ENCODE measurements around the gene KCTD16. TPM values are rescaled to one million over a fixed set of nuclear protein-coding genes. Genes with fewer than 3 reads are reported as not detected.

Gene KCTD16
- total RNA-seq (0.09 TPM), polyA plus RNA-seq (0.02 TPM)
- long read RNA-seq, donor 1 = 0 reads
- long read RNA-seq, donor 2 = 0 reads
- long read RNA-seq, donor 3 = 0 reads
- long read RNA-seq, donor 4 = 0 reads
- long read RNA-seq, donor 5 = 0 reads
- long read RNA-seq, donor 6 = 0 reads
- long read RNA-seq, donor 7 = 0 reads
- long read RNA-seq, donor 8 = 0 reads
- long read RNA-seq, donor 9 = 0 reads
- long read RNA-seq, donor 10 = 0 reads

GRCh38 chr5:144170276-144171024 lies at the start of gene KCTD16, which contains the start of gene YIPF5:
KCTD16 (plus strand) TSS chr5:144170873.
YIPF5 (minus strand) TSS chr5:144170659; CDS start chr5:144169955, 704 bp downstream.
- H3K4me1 ChIP-seq (ENCODE audit: control insufficient read depth in 2 of 2, insufficient read depth in 2 of 2, low read length in 2 of 2) = peaks cover 2 to 5% of the 10 kb centered on the region in 2 donors
- H3K4me3 ChIP-seq (ENCODE audit: low read length in 2 of 2) = peak within 1 kb of the TSS; percentile 73 to 84
- WGBS = under 1% methylated on average over 39 of the region's 39 CpGs
- H3K27ac ChIP-seq (ENCODE audit: low read depth in 1 of 2, low read length in 1 of 2) = peak within 1 kb of the TSS; percentile 83 to 86
- no peaks in the 10 kb centered on the region for H3K9me3 ChIP-seq (ENCODE audit: control insufficient read depth in 2 of 2, insufficient read depth in 1 of 2, low read length in 1 of 2)
- DNase-seq (ENCODE audit: low read depth in 6 of 9, low spot score in 9 of 9) = peak; percentile 92 to 99 (median 96)
- no peaks in the 10 kb centered on the region for H3K27me3 ChIP-seq (ENCODE audit: control insufficient read depth in 2 of 2, insufficient read depth in 1 of 2, low read length in 1 of 2)
- H3K36me3 ChIP-seq (ENCODE audit: control insufficient read depth in 2 of 2, insufficient read depth in 2 of 2, low read length in 1 of 2) = peaks cover 0 to 4% of the 10 kb centered on the region in 2 donors

GRCh38 chr5:144121577-144121976 lies 49.1 kb upstream of the KCTD16 start:
- 93% methylated on average over 1 of the region's 1 CpG for WGBS
- Histone ChIP-seq H3K27me3 (ENCODE audit: control insufficient read depth in 2 of 2, insufficient read depth in 1 of 2, low read length in 1 of 2) (no peaks in the 10 kb centered on the region), H3K4me3 (ENCODE audit: low read length in 2 of 2) (no peak overlapping the region), H3K4me1 (ENCODE audit: control insufficient read depth in 2 of 2, insufficient read depth in 2 of 2, low read length in 2 of 2) (no peaks in the 10 kb centered on the region), H3K27ac (ENCODE audit: low read depth in 1 of 2, low read length in 1 of 2) (no peak overlapping the region), H3K36me3 (ENCODE audit: control insufficient read depth in 2 of 2, insufficient read depth in 2 of 2, low read length in 1 of 2) (no peaks in the 10 kb centered on the region), H3K9me3 (ENCODE audit: control insufficient read depth in 2 of 2, insufficient read depth in 1 of 2, low read length in 1 of 2) (no peaks in the 10 kb centered on the region)
- no peak for DNase-seq (ENCODE audit: low read depth in 6 of 9, low spot score in 9 of 9)

GRCh38 chr5:144122081-144122480 lies 48.6 kb upstream of the KCTD16 start:
- H3K27me3 ChIP-seq (ENCODE audit: control insufficient read depth in 2 of 2, insufficient read depth in 1 of 2, low read length in 1 of 2) = no peaks in the 10 kb centered on the region
- no peak overlapping the region for H3K4me3 ChIP-seq (ENCODE audit: low read length in 2 of 2)
- H3K4me1 ChIP-seq (ENCODE audit: control insufficient read depth in 2 of 2, insufficient read depth in 2 of 2, low read length in 2 of 2) = no peaks in the 10 kb centered on the region
- no peaks in the 10 kb centered on the region for H3K9me3 ChIP-seq (ENCODE audit: control insufficient read depth in 2 of 2, insufficient read depth in 1 of 2, low read length in 1 of 2)
- H3K27ac ChIP-seq (ENCODE audit: low read depth in 1 of 2, low read length in 1 of 2) = no peak overlapping the region
- DNase-seq (ENCODE audit: low read depth in 6 of 9, low spot score in 9 of 9) = no peak
- 95% methylated on average over 2 of the region's 2 CpGs for WGBS
- no peaks in the 10 kb centered on the region for H3K36me3 ChIP-seq (ENCODE audit: control insufficient read depth in 2 of 2, insufficient read depth in 2 of 2, low read length in 1 of 2)

GRCh38 chr5:144122641-144123040 lies 48.0 kb upstream of the KCTD16 start:
- DNase-seq (ENCODE audit: low read depth in 6 of 9, low spot score in 9 of 9) = no peak
- Histone ChIP-seq H3K4me1 (ENCODE audit: control insufficient read depth in 2 of 2, insufficient read depth in 2 of 2, low read length in 2 of 2) (no peaks in the 10 kb centered on the region), H3K36me3 (ENCODE audit: control insufficient read depth in 2 of 2, insufficient read depth in 2 of 2, low read length in 1 of 2) (no peaks in the 10 kb centered on the region), H3K4me3 (ENCODE audit: low read length in 2 of 2) (no peak overlapping the region), H3K27ac (ENCODE audit: low read depth in 1 of 2, low read length in 1 of 2) (no peak overlapping the region), H3K27me3 (ENCODE audit: control insufficient read depth in 2 of 2, insufficient read depth in 1 of 2, low read length in 1 of 2) (no peaks in the 10 kb centered on the region), H3K9me3 (ENCODE audit: control insufficient read depth in 2 of 2, insufficient read depth in 1 of 2, low read length in 1 of 2) (no peaks in the 10 kb centered on the region)
- 96% methylated on average over 3 of the region's 3 CpGs for WGBS

GRCh38 chr5:144125163-144125726 lies 45.4 kb upstream of the KCTD16 start:
- no peaks in the 10 kb centered on the region for H3K36me3 ChIP-seq (ENCODE audit: control insufficient read depth in 2 of 2, insufficient read depth in 2 of 2, low read length in 1 of 2)
- WGBS = 92% methylated on average over 4 of the region's 4 CpGs
- no peaks in the 10 kb centered on the region for H3K4me1 ChIP-seq (ENCODE audit: control insufficient read depth in 2 of 2, insufficient read depth in 2 of 2, low read length in 2 of 2)
- H3K27ac ChIP-seq (ENCODE audit: low read depth in 1 of 2, low read length in 1 of 2) = no peak overlapping the region
- no peak overlapping the region for H3K4me3 ChIP-seq (ENCODE audit: low read length in 2 of 2)
- H3K9me3 ChIP-seq (ENCODE audit: control insufficient read depth in 2 of 2, insufficient read depth in 1 of 2, low read length in 1 of 2) = no peaks in the 10 kb centered on the region
- DNase-seq (ENCODE audit: low read depth in 6 of 9, low spot score in 9 of 9) = no peak
- no peaks in the 10 kb centered on the region for H3K27me3 ChIP-seq (ENCODE audit: control insufficient read depth in 2 of 2, insufficient read depth in 1 of 2, low read length in 1 of 2)

GRCh38 chr5:144126707-144127106 lies 44.0 kb upstream of the KCTD16 start:
- no peaks in the 10 kb centered on the region for H3K9me3 ChIP-seq (ENCODE audit: control insufficient read depth in 2 of 2, insufficient read depth in 1 of 2, low read length in 1 of 2)
- DNase-seq (ENCODE audit: low read depth in 6 of 9, low spot score in 9 of 9) = no peak
- WGBS = 94% methylated on average over 4 of the region's 4 CpGs
- H3K4me1 ChIP-seq (ENCODE audit: control insufficient read depth in 2 of 2, insufficient read depth in 2 of 2, low read length in 2 of 2) = no peaks in the 10 kb centered on the region
- H3K4me3 ChIP-seq (ENCODE audit: low read length in 2 of 2) = no peak overlapping the region
- H3K27ac ChIP-seq (ENCODE audit: low read depth in 1 of 2, low read length in 1 of 2) = no peak overlapping the region
- no peaks in the 10 kb centered on the region for H3K27me3 ChIP-seq (ENCODE audit: control insufficient read depth in 2 of 2, insufficient read depth in 1 of 2, low read length in 1 of 2)
- H3K36me3 ChIP-seq (ENCODE audit: control insufficient read depth in 2 of 2, insufficient read depth in 2 of 2, low read length in 1 of 2) = no peaks in the 10 kb centered on the region

GRCh38 chr5:144128844-144129243 lies 41.8 kb upstream of the KCTD16 start:
- no peak overlapping the region for H3K27ac ChIP-seq (ENCODE audit: low read depth in 1 of 2, low read length in 1 of 2)
- no peaks in the 10 kb centered on the region for H3K9me3 ChIP-seq (ENCODE audit: control insufficient read depth in 2 of 2, insufficient read depth in 1 of 2, low read length in 1 of 2)
- WGBS = 73% methylated on average over 4 of the region's 4 CpGs
- H3K27me3 ChIP-seq (ENCODE audit: control insufficient read depth in 2 of 2, insufficient read depth in 1 of 2, low read length in 1 of 2) = no peaks in the 10 kb centered on the region
- H3K4me1 ChIP-seq (ENCODE audit: control insufficient read depth in 2 of 2, insufficient read depth in 2 of 2, low read length in 2 of 2) = no peaks in the 10 kb centered on the region
- no peak for DNase-seq (ENCODE audit: low read depth in 6 of 9, low spot score in 9 of 9)
- H3K36me3 ChIP-seq (ENCODE audit: control insufficient read depth in 2 of 2, insufficient read depth in 2 of 2, low read length in 1 of 2) = no peaks in the 10 kb centered on the region
- H3K4me3 ChIP-seq (ENCODE audit: low read length in 2 of 2) = no peak overlapping the region

- Histone ChIP-seq H3K27me3 (ENCODE audit: control insufficient read depth in 2 of 2, insufficient read depth in 1 of 2, low read length in 1 of 2) (no peaks in the 10 kb centered on the region), H3K36me3 (ENCODE audit: control insufficient read depth in 2 of 2, insufficient read depth in 2 of 2, low read length in 1 of 2) (no peaks in the 10 kb centered on the region), H3K27ac (ENCODE audit: low read depth in 1 of 2, low read length in 1 of 2) (no peak overlapping the region), H3K4me3 (ENCODE audit: low read length in 2 of 2) (no peak overlapping the region), H3K4me1 (ENCODE audit: control insufficient read depth in 2 of 2, insufficient read depth in 2 of 2, low read length in 2 of 2) (no peaks in the 10 kb centered on the region), H3K9me3 (ENCODE audit: control insufficient read depth in 2 of 2, insufficient read depth in 1 of 2, low read length in 1 of 2) (no peaks in the 10 kb centered on the region)
- 97% methylated on average over 4 of the region's 4 CpGs for WGBS
- DNase-seq (ENCODE audit: low read depth in 6 of 9, low spot score in 9 of 9) = no peak
These were observed 40.4 kb upstream of the KCTD16 start for GRCh38 chr5:144130306-144130705.

GRCh38 chr5:144131261-144131660 lies 39.4 kb upstream of the KCTD16 start:
- no peak for DNase-seq (ENCODE audit: low read depth in 6 of 9, low spot score in 9 of 9)
- Histone ChIP-seq H3K9me3 (ENCODE audit: control insufficient read depth in 2 of 2, insufficient read depth in 1 of 2, low read length in 1 of 2) (no peaks in the 10 kb centered on the region), H3K4me3 (ENCODE audit: low read length in 2 of 2) (no peak overlapping the region), H3K4me1 (ENCODE audit: control insufficient read depth in 2 of 2, insufficient read depth in 2 of 2, low read length in 2 of 2) (no peaks in the 10 kb centered on the region), H3K36me3 (ENCODE audit: control insufficient read depth in 2 of 2, insufficient read depth in 2 of 2, low read length in 1 of 2) (no peaks in the 10 kb centered on the region), H3K27me3 (ENCODE audit: control insufficient read depth in 2 of 2, insufficient read depth in 1 of 2, low read length in 1 of 2) (no peaks in the 10 kb centered on the region), H3K27ac (ENCODE audit: low read depth in 1 of 2, low read length in 1 of 2) (no peak overlapping the region)
- 85% methylated on average over 4 of the region's 4 CpGs for WGBS

Measured in thymus (tissue), 14 donors.